Activated CD8-positive, alpha-beta memory T cell treated with anti-CD3 and anti-CD28 coated beads for 1 hour (primary cell): ENCODE measurements around the gene PTPN6.
"Not testable (repeated sequence)": the region's sequence is repeated elsewhere in the genome, so short reads cannot be mapped to it uniquely, and the experiment has no call there.

Experiments
- DNase-seq, 2 donors: peaks; one replicate each; pipeline ENCODE4 v3.0.0-alpha.2; 2020; ENCODE audit warnings: low read depth in 1 of 2; ENCODE audit errors: extremely low read depth in 1 of 2

Gene PTPN6

GRCh38 chr12:6950811-6951540, at the start of gene PTPN6:
Gene PTPN6 (plus strand): TSS chr12:6951356. CDS start chr12:6951513, 157 bp downstream.
- no peak for DNase-seq

- DNase-seq = no peak
Observed at GRCh38 chr12:6902448-6902847, 48.7 kb upstream of the PTPN6 start.

GRCh38 chr12:6903722-6904121, 47.4 kb upstream of the PTPN6 start:
- DNase-seq = no peak

GRCh38 chr12:6904280-6905276, 46.6 kb upstream of the PTPN6 start, which contains the start of gene LRRC23:
Gene LRRC23 (plus strand): TSS chr12:6904822. CDS start chr12:6905634, 812 bp downstream.
- DNase-seq = peak; percentile 94 to 96

GRCh38 chr12:6905414-6906040, 45.6 kb upstream of the PTPN6 start:
- DNase-seq = no peak

- not testable (repeated sequence) for DNase-seq
Observed at GRCh38 chr12:6908141-6908540, 43.0 kb upstream of the PTPN6 start.

- DNase-seq = no peak
Observed at GRCh38 chr12:6909421-6910145, 41.6 kb upstream of the PTPN6 start.

GRCh38 chr12:6912164-6912935, 38.8 kb upstream of the PTPN6 start:
- DNase-seq = no peak

- peak; percentile 74 to 76 for DNase-seq
Observed at GRCh38 chr12:6914246-6914946, 36.8 kb upstream of the PTPN6 start, which contains the start of gene ENO2. Gene ENO2 (plus strand): TSS chr12:6914580. CDS start chr12:6915833, 1,253 bp downstream.

- DNase-seq = no peak
Observed at GRCh38 chr12:6914947-6915788, 36.0 kb upstream of the PTPN6 start.

- no peak for DNase-seq
Observed at GRCh38 chr12:6915789-6916285, 35.3 kb upstream of the PTPN6 start.

GRCh38 chr12:6916426-6917200, 34.5 kb upstream of the PTPN6 start:
- no peak for DNase-seq

GRCh38 chr12:6917491-6918231, 33.5 kb upstream of the PTPN6 start:
- no peak for DNase-seq

- no peak for DNase-seq
Observed at GRCh38 chr12:6919588-6919987, 31.6 kb upstream of the PTPN6 start.

- DNase-seq = no peak
Observed at GRCh38 chr12:6921539-6921938, 29.6 kb upstream of the PTPN6 start.
